Measurements from ENCODE around the gene HOXD8.

The HOXD8 gene

DNA sequence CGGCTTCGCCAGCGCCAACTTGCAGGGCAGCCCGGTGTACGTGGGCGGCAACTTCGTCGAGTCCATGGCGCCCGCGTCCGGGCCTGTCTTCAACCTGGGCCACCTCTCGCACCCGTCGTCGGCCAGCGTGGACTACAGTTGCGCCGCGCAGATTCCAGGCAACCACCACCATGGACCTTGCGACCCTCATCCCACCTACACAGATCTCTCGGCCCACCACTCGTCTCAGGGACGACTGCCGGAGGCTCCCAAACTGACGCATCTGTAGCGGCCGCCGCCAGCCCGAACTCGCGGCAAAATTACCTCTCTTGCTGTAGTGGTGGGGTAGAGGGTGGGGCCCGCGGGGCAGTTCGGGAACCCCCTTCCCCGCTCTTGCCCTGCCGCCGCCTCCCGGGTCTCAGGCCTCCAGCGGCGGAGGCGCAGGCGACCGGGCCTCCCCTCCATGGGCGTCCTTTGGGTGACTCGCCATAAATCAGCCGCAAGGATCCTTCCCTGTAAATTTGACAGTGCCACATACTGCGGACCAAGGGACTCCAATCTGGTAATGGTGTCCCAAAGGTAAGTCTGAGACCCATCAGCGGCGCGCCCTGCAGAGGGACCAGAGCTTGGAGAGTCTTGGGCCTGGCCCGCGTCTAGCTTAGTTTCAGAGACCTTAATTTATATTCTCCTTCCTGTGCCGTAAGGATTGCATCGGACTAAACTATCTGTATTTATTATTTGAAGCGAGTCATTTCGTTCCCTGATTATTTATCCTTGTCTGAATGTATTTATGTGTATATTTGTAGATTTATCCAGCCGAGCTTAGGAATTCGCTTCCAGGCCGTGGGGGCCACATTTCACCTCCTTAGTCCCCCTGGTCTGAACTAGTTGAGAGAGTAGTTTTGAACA, 42.7 kb downstream of the HOXD8 start:
- no peak for DNase-seq (ENCODE audit: low read depth in 1 of 2, low spot score in 1 of 2)
- in situ Hi-C loops (cut with HindIII; ENCODE audit: low pct_unique_long_range_greater_than_20kb, low sequenced_read_pairs): no loop called here
- no peak for TF ChIP-seq JUND (IDR thresholded peaks at IDR 0.05; ENCODE audit: low read depth)

DNA sequence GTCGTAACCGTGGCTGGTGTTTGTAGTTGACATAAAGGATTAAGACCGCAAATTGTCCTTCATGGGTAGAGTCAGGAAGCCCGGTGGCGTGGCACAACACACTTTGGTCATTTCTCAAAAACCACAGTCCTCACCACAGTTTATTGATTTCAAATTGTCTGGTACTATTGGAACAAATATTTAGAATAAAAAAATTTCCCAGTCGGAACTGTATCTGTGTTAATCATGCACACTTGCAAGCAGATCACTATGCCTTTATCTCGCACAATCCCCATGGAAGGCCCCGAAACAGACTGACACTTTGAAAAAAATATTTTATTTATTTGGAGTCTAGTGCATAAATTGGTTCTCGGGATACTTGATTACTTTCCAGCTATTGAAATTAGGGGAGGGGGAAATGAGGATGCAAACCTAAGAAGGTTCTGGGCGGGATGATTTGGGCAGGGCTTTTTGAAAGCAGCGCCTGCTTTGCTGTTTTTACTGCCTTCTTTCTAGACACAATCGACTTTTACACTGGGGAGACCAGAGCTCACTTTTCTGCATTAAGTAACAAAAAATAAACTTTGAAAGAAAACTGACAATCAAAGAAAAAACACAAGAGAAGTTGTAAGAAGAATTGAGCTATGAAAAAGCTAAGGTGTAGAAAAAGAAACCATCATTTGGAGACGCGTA, 43.5 kb downstream of the HOXD8 start:
- in situ Hi-C loops (cut with HindIII; ENCODE audit: low pct_unique_long_range_greater_than_20kb, low sequenced_read_pairs): no loop called here
- DNase-seq (ENCODE audit: low read depth in 1 of 2, low spot score in 1 of 2): no peak
- no peak for TF ChIP-seq JUND (IDR thresholded peaks at IDR 0.05; ENCODE audit: low read depth)

DNA sequence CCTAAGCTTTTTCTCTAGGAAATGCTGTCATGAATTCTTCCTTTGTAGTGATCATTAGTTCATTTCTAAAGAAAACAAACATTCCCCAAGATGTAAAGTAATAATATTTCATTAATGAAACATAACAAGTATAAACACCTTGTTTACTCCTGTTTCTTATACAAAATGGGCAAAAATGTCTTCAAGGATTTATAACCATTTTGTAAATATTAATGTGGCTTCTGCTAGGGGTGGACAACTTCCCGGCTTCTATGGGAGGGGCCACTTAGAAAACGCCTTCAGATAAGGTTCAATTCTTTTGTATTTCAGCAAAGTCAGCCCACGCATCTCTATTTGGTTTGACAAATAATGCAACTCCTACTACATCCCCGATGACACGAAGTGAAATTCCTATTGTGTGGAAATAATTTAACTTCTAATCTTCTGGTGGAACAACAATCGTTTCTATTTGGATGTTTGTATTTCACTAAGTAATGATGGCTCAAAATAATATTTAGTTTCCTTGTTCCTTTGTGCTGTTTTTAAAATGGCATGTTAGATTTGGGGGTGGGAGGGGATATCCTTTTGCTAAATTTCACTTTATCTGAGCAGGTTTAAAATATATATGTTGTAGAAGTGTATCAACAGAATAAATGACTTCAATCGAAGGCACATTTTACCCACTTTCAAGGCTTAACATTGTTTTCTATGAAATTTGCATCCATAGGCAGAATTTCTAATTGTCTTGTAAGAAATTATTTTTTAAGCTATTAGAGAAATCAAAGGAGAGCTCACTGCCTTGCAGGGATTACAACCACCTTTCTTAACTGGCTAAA, 44.3 kb downstream of the HOXD8 start:
- no peak for TF ChIP-seq JUND (IDR thresholded peaks at IDR 0.05; ENCODE audit: low read depth)
- DNase-seq (ENCODE audit: low read depth in 1 of 2, low spot score in 1 of 2): no peak
- in situ Hi-C loops (cut with HindIII; ENCODE audit: low pct_unique_long_range_greater_than_20kb, low sequenced_read_pairs): no loop called here

DNA sequence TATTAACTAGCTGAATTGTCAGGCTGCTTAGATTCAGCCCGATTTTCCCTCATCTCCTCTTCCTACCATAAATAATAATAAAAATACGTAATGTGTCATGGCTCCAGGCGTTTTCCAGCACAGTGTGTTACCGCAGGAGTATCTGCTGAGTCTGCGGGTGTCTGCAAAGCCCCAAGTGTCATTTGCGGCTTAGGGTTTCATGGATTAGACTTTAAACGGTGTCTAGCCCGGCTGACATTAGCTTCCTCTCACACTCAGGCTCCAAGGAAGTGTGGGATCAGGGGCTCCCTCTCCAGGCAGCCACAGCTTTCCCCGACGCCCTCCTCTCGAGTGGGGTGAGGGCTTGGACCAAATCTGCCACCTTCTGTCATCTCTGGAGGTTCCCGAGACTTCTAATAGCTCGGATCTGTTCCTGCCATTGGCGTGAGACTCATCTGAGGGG, 44.9 kb downstream of the HOXD8 start:
- TF ChIP-seq JUND (IDR thresholded peaks at IDR 0.05; ENCODE audit: low read depth): no peak
- DNase-seq (ENCODE audit: low read depth in 1 of 2, low spot score in 1 of 2): no peak
- in situ Hi-C loops (cut with HindIII; ENCODE audit: low pct_unique_long_range_greater_than_20kb, low sequenced_read_pairs): no loop called here

DNA sequence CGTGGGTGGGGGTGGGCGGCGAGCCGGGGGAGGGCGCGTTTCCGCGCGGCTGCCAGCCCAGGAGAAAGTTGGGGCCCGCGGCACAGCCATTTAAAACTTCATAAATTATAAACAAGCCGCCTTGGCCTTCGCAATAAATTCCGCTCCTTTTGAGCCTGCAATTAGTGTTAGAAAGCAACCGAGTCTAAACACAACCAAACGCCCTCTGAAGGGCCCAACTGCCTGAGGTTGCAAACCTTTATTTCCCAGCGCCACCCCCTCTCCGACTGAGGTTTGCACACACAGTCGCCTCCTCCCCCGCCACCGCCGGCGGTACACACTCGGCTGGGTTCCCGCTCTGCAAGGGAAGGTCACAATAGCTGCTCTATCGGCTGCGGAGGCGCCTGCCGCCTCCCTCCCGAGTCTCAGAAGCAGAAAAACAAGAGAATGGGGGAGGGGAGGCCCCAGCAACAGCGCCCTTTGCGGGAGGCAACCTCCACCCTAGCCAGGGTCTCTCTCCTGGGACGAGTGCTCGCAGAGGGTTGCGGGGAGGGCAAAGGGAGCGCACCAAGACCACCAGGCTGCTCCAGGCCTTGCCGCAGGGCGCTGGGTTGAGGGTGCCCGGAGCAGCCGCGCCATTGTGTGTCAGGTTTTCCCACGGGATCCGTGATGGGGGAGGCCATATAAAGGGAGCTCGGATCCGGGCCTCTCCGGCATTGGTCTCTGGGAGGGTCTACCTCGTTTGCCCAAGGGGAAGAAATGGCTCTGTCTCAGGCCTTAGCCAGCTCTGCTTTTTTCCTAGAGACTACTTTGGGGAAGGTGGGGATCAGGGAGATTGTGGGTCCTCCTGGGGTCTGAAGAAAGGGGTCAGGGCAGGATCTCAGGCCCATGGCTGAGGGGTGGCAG, 45.6 kb downstream of the HOXD8 start:
- in situ Hi-C loops (cut with HindIII; ENCODE audit: low pct_unique_long_range_greater_than_20kb, low sequenced_read_pairs): no loop called here
- TF ChIP-seq JUND (IDR thresholded peaks at IDR 0.05; ENCODE audit: low read depth): no peak
- no peak for DNase-seq (ENCODE audit: low read depth in 1 of 2, low spot score in 1 of 2)

DNA sequence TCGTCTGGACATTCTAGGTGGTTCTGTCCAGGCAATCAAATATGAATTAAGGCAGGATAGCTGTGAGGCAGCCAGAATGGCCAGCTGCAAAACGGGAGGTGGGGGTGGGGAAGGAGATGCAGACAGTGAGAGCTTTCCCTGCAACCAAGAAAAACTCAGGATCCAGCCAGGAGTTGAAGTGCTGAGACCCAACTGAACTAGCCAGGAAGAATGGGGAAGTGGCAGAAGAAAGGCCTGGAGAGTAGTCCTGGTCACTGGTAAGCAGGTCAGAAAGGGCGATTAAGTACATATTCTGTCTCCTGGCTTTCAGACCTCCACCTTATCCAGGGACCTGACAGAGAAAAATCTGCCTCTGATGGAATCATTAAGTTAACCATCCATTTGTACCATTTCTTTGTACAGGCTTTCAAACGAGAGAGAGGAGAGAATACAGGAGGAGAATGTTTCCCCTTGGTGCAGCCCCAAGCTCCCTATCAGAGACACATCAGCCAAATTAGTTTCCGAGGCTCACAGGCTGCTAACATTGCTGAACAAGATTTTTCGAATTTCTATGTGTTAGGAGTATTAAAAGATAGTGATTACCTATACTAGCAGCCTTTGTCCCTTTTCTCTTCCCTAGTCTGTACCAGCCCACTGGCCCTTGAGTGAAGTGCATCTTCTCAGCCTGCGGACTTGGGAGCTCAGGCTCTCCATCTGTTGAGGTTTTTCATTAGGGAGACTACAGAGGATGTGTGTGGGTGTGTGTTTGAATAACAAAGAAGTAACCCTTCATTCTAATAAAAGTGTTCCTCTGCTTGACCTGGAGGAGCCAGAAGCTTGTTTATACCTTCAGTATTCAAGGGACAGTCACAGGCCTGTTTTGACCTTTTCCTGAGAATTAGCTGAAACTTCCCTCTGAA, 46.5 kb downstream of the HOXD8 start:
- no peak for TF ChIP-seq JUND (IDR thresholded peaks at IDR 0.05; ENCODE audit: low read depth)
- DNase-seq (ENCODE audit: low read depth in 1 of 2, low spot score in 1 of 2): no peak
- in situ Hi-C loops (cut with HindIII; ENCODE audit: low pct_unique_long_range_greater_than_20kb, low sequenced_read_pairs): no loop called here

DNA sequence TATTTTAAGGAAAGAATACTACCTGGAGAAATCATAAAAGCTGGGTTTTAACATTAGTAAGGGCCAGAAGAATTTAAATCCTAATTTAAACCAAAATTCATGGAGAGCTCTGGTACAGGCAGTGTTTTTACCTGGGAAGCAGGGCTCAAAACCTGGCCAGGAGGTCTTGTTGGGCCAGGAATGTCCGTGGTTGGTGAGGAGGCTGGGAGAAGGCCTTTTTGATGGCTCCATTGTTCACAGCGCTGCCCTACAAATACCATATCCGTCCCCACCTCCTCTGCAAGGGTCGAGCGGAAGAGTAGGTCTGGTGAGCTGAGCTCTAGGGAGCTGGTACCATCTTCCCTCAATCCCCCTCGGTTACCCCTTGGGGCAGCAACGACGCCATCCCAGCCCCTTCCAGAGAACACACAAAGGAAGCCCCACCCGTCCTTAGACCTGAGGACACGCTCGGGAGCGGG, 48.1 kb downstream of the HOXD8 start:
- no peak for TF ChIP-seq JUND (IDR thresholded peaks at IDR 0.05; ENCODE audit: low read depth)
- in situ Hi-C loops (cut with HindIII; ENCODE audit: low pct_unique_long_range_greater_than_20kb, low sequenced_read_pairs): no loop called here
- DNase-seq (ENCODE audit: low read depth in 1 of 2, low spot score in 1 of 2): no peak

DNA sequence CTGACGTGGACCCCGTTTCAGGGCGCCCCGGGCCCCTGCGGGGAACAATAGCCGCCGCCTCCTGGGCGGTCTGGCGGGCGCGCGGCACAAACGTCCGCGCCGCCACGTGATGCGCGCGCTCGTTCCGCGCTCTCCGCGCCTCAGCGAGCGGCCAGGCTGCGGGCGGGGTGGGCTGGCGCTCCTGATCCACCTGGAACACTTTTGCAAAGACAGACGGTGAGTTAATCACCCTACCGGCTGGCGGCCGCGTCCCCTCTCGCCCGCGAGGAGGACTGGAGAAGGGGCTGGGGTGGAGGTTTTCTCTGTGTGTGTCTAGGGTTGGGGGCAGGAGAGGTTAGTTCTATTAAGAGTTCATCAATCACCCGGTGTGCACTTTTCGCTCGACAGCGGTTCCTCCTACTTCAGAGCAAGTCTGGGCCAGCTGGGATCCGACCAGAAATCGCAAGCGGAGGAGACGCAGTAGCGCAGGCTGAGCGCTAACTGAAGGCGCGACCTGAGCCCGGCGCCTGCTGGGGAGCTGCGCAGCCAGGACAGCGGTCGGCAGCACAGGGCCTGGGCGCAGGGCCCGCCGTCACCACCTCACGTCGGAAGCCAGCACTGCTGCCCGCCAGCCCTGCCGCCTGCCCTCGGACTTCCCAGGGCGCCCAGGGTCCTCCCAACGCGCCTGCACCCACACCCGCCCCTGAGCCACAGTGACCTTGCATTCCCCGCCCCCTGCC, 48.7 kb downstream of the HOXD8 start:
- TF ChIP-seq JUND (IDR thresholded peaks at IDR 0.05; ENCODE audit: low read depth): no peak
- in situ Hi-C loops (cut with HindIII; ENCODE audit: low pct_unique_long_range_greater_than_20kb, low sequenced_read_pairs): no loop called here
- DNase-seq (ENCODE audit: low read depth in 1 of 2, low spot score in 1 of 2): no peak

DNA sequence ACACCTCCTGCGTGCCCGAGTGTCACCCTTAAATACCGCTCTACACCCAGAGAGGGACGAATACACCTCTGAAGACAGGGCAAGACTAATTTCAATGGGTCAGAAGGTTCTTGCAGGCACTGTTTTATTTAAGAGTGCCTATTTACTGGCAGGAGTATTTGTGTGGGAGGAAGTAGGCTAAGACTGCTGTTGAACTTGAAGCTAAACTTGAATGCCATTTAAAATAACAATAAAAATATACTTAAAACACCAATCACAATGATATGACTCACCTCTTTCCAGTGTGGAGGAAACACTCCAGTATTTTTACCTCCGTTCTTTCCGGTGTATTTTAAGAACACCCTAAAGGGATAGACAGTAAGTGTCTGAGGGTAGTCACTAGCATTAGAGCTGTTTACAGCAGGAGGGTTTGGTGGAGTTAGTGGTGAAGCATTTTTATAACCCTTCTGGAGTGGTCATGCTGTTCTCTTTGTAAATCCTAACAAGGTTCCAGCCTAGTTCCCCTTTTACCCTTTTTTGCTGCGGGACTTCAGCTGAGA, 49.3 kb downstream of the HOXD8 start:
- no peak for TF ChIP-seq JUND (IDR thresholded peaks at IDR 0.05; ENCODE audit: low read depth)
- no peak for DNase-seq (ENCODE audit: low read depth in 1 of 2, low spot score in 1 of 2)

DNA sequence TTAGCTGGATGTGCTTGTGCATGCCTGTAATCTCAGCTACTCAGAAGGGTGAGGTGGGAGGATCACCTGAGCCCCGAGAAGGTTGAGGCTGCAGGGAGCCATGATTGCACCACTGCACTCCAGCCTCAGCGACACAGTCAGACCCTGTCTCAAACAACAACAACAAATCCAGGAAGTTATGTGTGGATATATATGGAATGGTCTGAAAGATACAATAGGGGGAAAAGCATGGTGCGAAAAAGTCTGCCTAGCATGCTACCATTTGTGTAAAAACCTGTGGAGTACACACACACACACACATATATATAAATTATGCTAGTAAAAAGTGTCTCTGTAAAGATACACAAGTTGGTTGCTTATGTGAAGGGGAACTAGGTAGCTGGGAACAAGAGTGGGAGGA, 52.0 kb downstream of the HOXD8 start:
- no peak for TF ChIP-seq JUND (IDR thresholded peaks at IDR 0.05; ENCODE audit: low read depth)
- no peak for DNase-seq (ENCODE audit: low read depth in 1 of 2, low spot score in 1 of 2)
- in situ Hi-C loops (cut with HindIII; ENCODE audit: low pct_unique_long_range_greater_than_20kb, low sequenced_read_pairs): no loop called here

More for the DNA sequence above, 49.3 kb downstream of the HOXD8 start:
- in situ Hi-C loops (cut with HindIII; ENCODE audit: low pct_unique_long_range_greater_than_20kb, low sequenced_read_pairs): no loop called here

Measured in T47D (cell line).